ENCODE measurements around the gene TMBIM4.
"Not testable (repeated sequence)": the region's sequence is repeated elsewhere in the genome, so short reads cannot be mapped to it uniquely, and the experiment has no call there.

TMBIM4 gene

GRCh38 chr12:66176105-66176900, 6.5 kb upstream of the TMBIM4 start:
- Histone ChIP-seq H2AFZ (ENCODE audit: low read depth) (no peak overlapping the region), H3K79me2 (ENCODE audit: insufficient read depth, low read depth) (no peaks in the 10 kb centered on the region), H3K9ac (no peak overlapping the region), H3K4me1 (ENCODE audit: low read depth, poor library complexity, severe bottlenecking) (no peaks in the 10 kb centered on the region), H3K4me3 (IDR thresholded peaks at IDR 0.05; ENCODE audit: insufficient read depth, low read depth, low read length) (no peak overlapping the region), H4K20me1 (ENCODE audit: insufficient read depth) (no peaks in the 10 kb centered on the region), H3K36me3 (ENCODE audit: insufficient read depth) (no peaks in the 10 kb centered on the region), H3K27ac (no peak overlapping the region), H3K4me2 (no peak overlapping the region), H3K27me3 (ENCODE audit: insufficient read depth, low read depth) (no peaks in the 10 kb centered on the region)
- TF ChIP-seq CTCF (conservative IDR thresholded peaks at IDR 0.05; ENCODE audit: low read depth, low read length) = no peak

- not testable (repeated sequence) for H3K4me1 ChIP-seq (ENCODE audit: low read depth, poor library complexity, severe bottlenecking); H3K36me3 ChIP-seq (ENCODE audit: insufficient read depth); H3K79me2 ChIP-seq (ENCODE audit: insufficient read depth, low read depth); H3K4me2 ChIP-seq; H3K4me3 ChIP-seq (IDR thresholded peaks at IDR 0.05; ENCODE audit: insufficient read depth, low read depth, low read length); H3K9ac ChIP-seq; H2AFZ ChIP-seq (ENCODE audit: low read depth); H3K27ac ChIP-seq; H3K27me3 ChIP-seq (ENCODE audit: insufficient read depth, low read depth); H4K20me1 ChIP-seq (ENCODE audit: insufficient read depth)
Measured at GRCh38 chr12:66174391-66175325, 4.9 kb upstream of the TMBIM4 start.

DNA sequence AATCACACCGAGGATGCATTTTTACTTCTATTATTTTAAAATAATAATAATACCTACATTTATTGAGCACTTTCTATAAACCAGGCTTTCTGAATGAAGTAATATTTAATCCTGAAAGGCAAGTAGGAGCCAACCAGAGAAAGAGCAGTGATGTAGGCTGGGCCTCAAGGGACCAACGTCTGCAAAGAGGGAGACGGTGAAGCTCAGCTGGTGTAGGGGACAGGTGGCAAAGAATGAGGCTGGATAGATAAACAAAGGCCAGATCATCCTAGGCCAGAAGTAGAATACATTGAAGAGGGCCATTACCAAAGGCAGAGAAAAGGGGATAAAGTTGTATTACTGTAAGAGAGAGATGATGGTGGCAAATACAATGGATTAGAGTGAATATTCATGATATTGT, 810 bp upstream of the TMBIM4 start:
- Histone ChIP-seq H3K4me3 (IDR thresholded peaks at IDR 0.05; ENCODE audit: insufficient read depth, low read depth, low read length) (no peak overlapping the region), H3K27ac (peak overlapping the region; percentile 95), H2AFZ (ENCODE audit: low read depth) (peak overlapping the region; percentile 69), H3K79me2 (ENCODE audit: insufficient read depth, low read depth) (peaks cover 34% of the 10 kb centered on the region), H3K9ac (peak overlapping the region; percentile 91; the same call in 1 of the 2 replicates), H3K4me2 (peak overlapping the region; percentile 52), H3K36me3 (ENCODE audit: insufficient read depth) (no peaks in the 10 kb centered on the region), H4K20me1 (ENCODE audit: insufficient read depth) (no peaks in the 10 kb centered on the region), H3K4me1 (ENCODE audit: low read depth, poor library complexity, severe bottlenecking) (peaks cover 13% of the 10 kb centered on the region), H3K27me3 (ENCODE audit: insufficient read depth, low read depth) (no peaks in the 10 kb centered on the region)
- no peak for TF ChIP-seq CTCF (conservative IDR thresholded peaks at IDR 0.05; ENCODE audit: low read depth, low read length)

GRCh38 chr12:66168410-66168809, 1.4 kb downstream of the TMBIM4 start:
- H3K9ac ChIP-seq = peak overlapping the region; percentile 91; the same call in 1 of the 2 replicates
- peak overlapping the region; percentile 95 for H3K27ac ChIP-seq
- no peak overlapping the region for H3K4me3 ChIP-seq (IDR thresholded peaks at IDR 0.05; ENCODE audit: insufficient read depth, low read depth, low read length)
- peak overlapping the region; percentile 52 for H3K4me2 ChIP-seq
- H3K36me3 ChIP-seq (ENCODE audit: insufficient read depth) = no peaks in the 10 kb centered on the region
- peaks cover 49% of the 10 kb centered on the region for H3K79me2 ChIP-seq (ENCODE audit: insufficient read depth, low read depth)
- H2AFZ ChIP-seq (ENCODE audit: low read depth) = peak overlapping the region; percentile 69
- no peaks in the 10 kb centered on the region for H4K20me1 ChIP-seq (ENCODE audit: insufficient read depth)
- peaks cover 13% of the 10 kb centered on the region for H3K4me1 ChIP-seq (ENCODE audit: low read depth, poor library complexity, severe bottlenecking)
- TF ChIP-seq CTCF (conservative IDR thresholded peaks at IDR 0.05; ENCODE audit: low read depth, low read length) = no peak
- no peaks in the 10 kb centered on the region for H3K27me3 ChIP-seq (ENCODE audit: insufficient read depth, low read depth)
